ENCODE data around the gene PTPRF.

The PTPRF gene

DNA sequence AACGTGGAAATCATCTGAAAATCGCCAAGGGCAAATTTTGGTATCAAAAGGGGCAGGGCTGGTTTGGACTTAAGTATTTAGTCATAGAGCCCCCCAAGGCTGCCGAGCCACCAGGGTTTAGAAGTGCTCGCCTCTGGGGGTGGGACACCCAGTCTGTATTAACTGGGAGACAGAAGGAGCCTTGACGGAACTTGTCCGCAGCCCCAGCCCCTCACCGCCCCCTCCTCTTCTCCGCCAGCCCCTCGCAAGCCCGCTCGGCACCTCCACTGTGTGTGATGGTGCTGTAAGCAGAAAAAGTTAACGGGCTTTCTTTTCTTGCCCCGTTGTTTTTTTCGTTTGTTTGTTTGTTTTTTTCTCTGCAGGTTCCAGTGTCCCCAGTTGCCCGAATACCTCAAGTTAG lies 81.7 kb downstream of the PTPRF start:
- TF ChIP-seq CTCF (IDR thresholded peaks at IDR 0.05; ENCODE audit: low read depth, low read length, missing control alignments): no peak
- no peak overlapping the region for H3K4me3 ChIP-seq (ENCODE audit: low read depth, low read length)
- in situ Hi-C loops (cut with HindIII; ENCODE audit: low sequenced_read_pairs): no loop called here
- DNase-seq (ENCODE audit: low read depth): no peak

DNA sequence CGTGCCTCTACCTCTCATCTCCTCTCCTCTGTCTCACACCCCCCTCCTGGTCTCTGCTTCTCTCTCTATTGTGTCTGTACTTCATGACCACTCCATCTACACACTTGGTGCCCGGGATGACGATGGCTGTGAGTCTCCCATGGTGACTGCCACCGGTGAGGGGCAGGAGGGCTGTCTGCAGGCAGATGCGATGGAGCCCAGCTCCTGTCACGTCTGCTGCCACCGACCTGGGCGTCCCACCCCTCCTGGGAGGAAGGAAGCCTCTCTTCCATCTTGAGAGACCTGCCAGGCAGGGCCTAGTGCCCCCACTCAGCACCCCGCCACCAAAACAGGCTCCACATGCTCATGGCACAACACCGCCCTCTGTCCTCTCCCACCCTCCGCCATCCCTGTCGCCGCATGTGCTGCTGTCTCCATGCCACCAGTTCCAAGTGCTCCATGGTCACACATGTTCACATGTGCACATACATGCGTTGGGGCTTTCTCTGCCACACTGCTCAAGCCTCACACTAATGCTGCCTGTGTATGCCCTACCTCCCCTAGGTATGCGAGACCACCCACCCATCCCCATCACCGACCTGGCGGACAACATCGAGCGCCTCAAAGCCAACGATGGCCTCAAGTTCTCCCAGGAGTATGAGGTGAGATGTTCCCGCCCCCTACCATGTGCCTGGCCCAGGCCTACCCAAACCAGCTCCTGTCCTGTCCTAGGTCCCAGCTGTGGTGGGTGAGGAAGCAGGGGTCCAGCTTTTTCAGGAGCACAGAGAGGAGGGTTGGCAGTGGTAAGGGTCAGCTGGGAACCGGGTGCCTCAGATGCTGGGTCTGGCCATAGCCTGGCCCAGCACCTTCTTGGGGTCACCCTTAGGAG lies 82.6 kb downstream of the PTPRF start:
- DNase-seq (ENCODE audit: low read depth): no peak
- in situ Hi-C loops (cut with HindIII; ENCODE audit: low sequenced_read_pairs): no loop called here
- no peak overlapping the region for H3K4me3 ChIP-seq (ENCODE audit: low read depth, low read length)
- no peak for TF ChIP-seq CTCF (IDR thresholded peaks at IDR 0.05; ENCODE audit: low read depth, low read length, missing control alignments)

- TF ChIP-seq CTCF (IDR thresholded peaks at IDR 0.05; ENCODE audit: low read depth, low read length, missing control alignments): no peak
- no peak overlapping the region for H3K4me3 ChIP-seq (ENCODE audit: low read depth, low read length)
- in situ Hi-C loops (cut with HindIII; ENCODE audit: low sequenced_read_pairs): no loop called here
These were observed 83.5 kb downstream of the PTPRF start for GRCh38 chr1:43614211-43614610.

DNA sequence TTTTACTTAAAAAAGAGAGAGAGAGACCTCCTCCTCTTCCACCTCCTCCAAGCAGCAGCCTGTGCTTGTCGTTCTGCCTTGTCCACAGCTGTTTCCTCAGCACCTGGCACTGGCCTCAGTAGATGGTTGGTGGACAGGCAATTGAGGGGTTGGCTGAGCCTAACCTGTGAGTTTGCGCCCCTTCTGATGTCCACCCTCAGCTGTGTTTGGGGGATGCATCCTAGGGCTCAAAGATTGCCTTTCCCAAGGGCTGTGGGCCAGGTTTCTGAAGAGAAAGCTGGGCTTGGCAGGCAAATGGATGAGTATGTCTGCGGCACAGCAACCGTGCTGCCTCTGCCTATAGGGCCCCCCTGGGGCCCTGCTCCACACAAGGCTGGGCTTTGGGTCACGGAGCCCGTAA lies 84.2 kb downstream of the PTPRF start:
- in situ Hi-C loops (cut with HindIII; ENCODE audit: low sequenced_read_pairs): no loop called here
- DNase-seq (ENCODE audit: low read depth): no peak
- no peak overlapping the region for H3K4me3 ChIP-seq (ENCODE audit: low read depth, low read length)
- no peak for TF ChIP-seq CTCF (IDR thresholded peaks at IDR 0.05; ENCODE audit: low read depth, low read length, missing control alignments)

More at GRCh38 chr1:43614211-43614610, 83.5 kb downstream of the PTPRF start:
- DNase-seq (ENCODE audit: low read depth): no peak

GRCh38 chr1:43616383-43616782 lies 85.7 kb downstream of the PTPRF start:
- TF ChIP-seq CTCF (IDR thresholded peaks at IDR 0.05; ENCODE audit: low read depth, low read length, missing control alignments): no peak
- no peak for DNase-seq (ENCODE audit: low read depth)
- H3K4me3 ChIP-seq (ENCODE audit: low read depth, low read length): no peak overlapping the region
- in situ Hi-C loops (cut with HindIII; ENCODE audit: low sequenced_read_pairs): no loop called here

GRCh38 chr1:43617011-43617410 lies 86.3 kb downstream of the PTPRF start:
- no peak for DNase-seq (ENCODE audit: low read depth)
- in situ Hi-C loops (cut with HindIII; ENCODE audit: low sequenced_read_pairs): no loop called here

More at GRCh38 chr1:43617011-43617410, 86.3 kb downstream of the PTPRF start:
- TF ChIP-seq CTCF (IDR thresholded peaks at IDR 0.05; ENCODE audit: low read depth, low read length, missing control alignments): no peak
- no peak overlapping the region for H3K4me3 ChIP-seq (ENCODE audit: low read depth, low read length)

Measured in astrocyte of the cerebellum (primary cell).